ENCODE results near the gene VMAC.

Gene VMAC

DNA sequence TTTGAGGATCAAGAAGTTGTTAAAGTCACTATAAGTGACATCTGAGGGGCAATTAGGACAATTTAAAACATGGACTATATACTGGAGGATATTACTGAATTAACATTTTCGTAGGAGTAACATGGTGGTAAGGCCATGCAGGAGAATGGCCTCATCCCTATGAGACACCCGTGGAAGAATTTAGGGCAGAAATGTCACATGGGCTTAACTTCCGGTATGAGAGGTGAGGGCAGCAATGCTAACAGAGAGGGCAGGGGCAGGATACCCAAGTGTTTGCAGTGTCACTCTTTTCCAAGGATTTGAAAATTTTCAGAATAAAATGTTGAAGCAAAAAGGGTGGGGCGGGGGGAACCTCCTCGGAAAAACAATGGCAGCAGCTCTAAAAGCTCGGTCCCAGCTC lies 49.6 kb downstream of the VMAC start:
- peaks cover 3% of the 10 kb centered on the region for H3K79me2 ChIP-seq (ENCODE audit: control insufficient read depth, insufficient read depth, low read length, poor library complexity)
- H3K4me1 ChIP-seq (ENCODE audit: control insufficient read depth in 1 of 2, insufficient read depth in 2 of 2, low read length in 2 of 2) = peaks cover 11 to 25% of the 10 kb centered on the region in 2 experiments
- H2BK12ac ChIP-seq (ENCODE audit: low read length) = no peak overlapping the region
- no peaks in the 10 kb centered on the region for H3K27me3 ChIP-seq (ENCODE audit: insufficient read depth, low read length)
- WGBS (ENCODE audit: extremely low coverage, insufficient coverage, insufficient read length) = no CpG with 5 or more reads among the region's 6 CpGs
- no peak overlapping the region for H2AFZ ChIP-seq (ENCODE audit: insufficient read depth, low read length, poor library complexity)
- H3K4ac ChIP-seq (ENCODE audit: low read depth, low read length) = no peak overlapping the region
- no peak overlapping the region for H3K14ac ChIP-seq (ENCODE audit: low read length)
- DNase-seq = no peak
- no peak overlapping the region for H2BK120ac ChIP-seq (ENCODE audit: insufficient read depth, low read length, poor library complexity)
- no peak overlapping the region for H3K9ac ChIP-seq (ENCODE audit: low read length)
- no peak overlapping the region for H3K27ac ChIP-seq (ENCODE audit: low read depth, low read length)
- no peak overlapping the region for H4K12ac ChIP-seq (ENCODE audit: low read depth, low read length)
- H3K4me2 ChIP-seq (ENCODE audit: low read length) = no peak overlapping the region
- no peak overlapping the region for H4K8ac ChIP-seq (ENCODE audit: low read depth, low read length)
- no peak overlapping the region for H2BK5ac ChIP-seq (ENCODE audit: low read depth, low read length, poor library complexity)
- no peaks in the 10 kb centered on the region for H3K9me3 ChIP-seq (ENCODE audit: insufficient read depth, low read depth, low read length)
- H3K18ac ChIP-seq (ENCODE audit: low read length) = no peak overlapping the region
- H3K79me1 ChIP-seq (ENCODE audit: low read length) = no peaks in the 10 kb centered on the region
- no peak overlapping the region for H3K4me3 ChIP-seq (ENCODE audit: low read depth, low read length)
- peaks cover 7 to 18% of the 10 kb centered on the region in 2 experiments for H3K36me3 ChIP-seq (ENCODE audit: control insufficient read depth in 1 of 2, insufficient read depth in 2 of 2, low read length in 2 of 2)
- H3K23ac ChIP-seq (ENCODE audit: low read length) = no peak overlapping the region
- no peak overlapping the region for H2AK5ac ChIP-seq (ENCODE audit: low read length)
- no peak overlapping the region for H4K91ac ChIP-seq (ENCODE audit: low read depth, low read length)

DNA sequence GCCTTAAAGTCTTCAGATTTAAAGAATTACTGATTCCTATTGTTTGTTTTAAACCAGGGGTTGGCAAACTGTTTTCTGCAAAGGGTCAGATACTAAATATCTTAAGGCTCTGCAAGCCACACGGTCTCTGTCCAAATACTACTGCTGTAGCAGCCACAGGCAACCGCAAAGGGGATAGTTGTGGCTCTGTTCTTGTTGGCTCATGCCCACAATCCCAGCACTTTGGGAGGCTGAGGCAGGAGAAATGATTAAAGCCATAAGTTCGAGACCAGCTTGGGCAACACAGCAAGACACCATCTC lies 50.9 kb downstream of the VMAC start:
- DNase-seq = no peak
- no peak overlapping the region for H4K12ac ChIP-seq (ENCODE audit: low read depth, low read length)
- no peak overlapping the region for H3K14ac ChIP-seq (ENCODE audit: low read length)
- no peak overlapping the region for H2BK120ac ChIP-seq (ENCODE audit: insufficient read depth, low read length, poor library complexity)
- no peak overlapping the region for H3K23ac ChIP-seq (ENCODE audit: low read length)
- no peak overlapping the region for H3K4me3 ChIP-seq (ENCODE audit: low read depth, low read length)
- H3K4ac ChIP-seq (ENCODE audit: low read depth, low read length) = no peak overlapping the region
- no peaks in the 10 kb centered on the region for H3K79me1 ChIP-seq (ENCODE audit: low read length)
- H3K18ac ChIP-seq (ENCODE audit: low read length) = no peak overlapping the region
- H2BK5ac ChIP-seq (ENCODE audit: low read depth, low read length, poor library complexity) = no peak overlapping the region
- WGBS (ENCODE audit: extremely low coverage, insufficient coverage, insufficient read length) = no CpG with 5 or more reads among the region's 3 CpGs
- no peak overlapping the region for H4K91ac ChIP-seq (ENCODE audit: low read depth, low read length)
- no peak overlapping the region for H4K8ac ChIP-seq (ENCODE audit: low read depth, low read length)
- no peak overlapping the region for H2AFZ ChIP-seq (ENCODE audit: insufficient read depth, low read length, poor library complexity)
- no peak overlapping the region for H2BK12ac ChIP-seq (ENCODE audit: low read length)
- no peak overlapping the region for H3K9ac ChIP-seq (ENCODE audit: low read length)
- H3K4me1 ChIP-seq (ENCODE audit: control insufficient read depth in 1 of 2, insufficient read depth in 2 of 2, low read length in 2 of 2) = peaks cover 11 to 16% of the 10 kb centered on the region in 2 experiments
- no peak overlapping the region for H2AK5ac ChIP-seq (ENCODE audit: low read length)
- no peak overlapping the region for H3K27ac ChIP-seq (ENCODE audit: low read depth, low read length)
- H3K27me3 ChIP-seq (ENCODE audit: insufficient read depth, low read length) = no peaks in the 10 kb centered on the region
- H3K36me3 ChIP-seq (ENCODE audit: control insufficient read depth in 1 of 2, insufficient read depth in 2 of 2, low read length in 2 of 2) = peaks cover 3 to 8% of the 10 kb centered on the region in 2 experiments
- H3K9me3 ChIP-seq (ENCODE audit: insufficient read depth, low read depth, low read length) = no peaks in the 10 kb centered on the region
- no peak overlapping the region for H3K4me2 ChIP-seq (ENCODE audit: low read length)
- H3K79me2 ChIP-seq (ENCODE audit: control insufficient read depth, insufficient read depth, low read length, poor library complexity) = peaks cover 4% of the 10 kb centered on the region

DNA sequence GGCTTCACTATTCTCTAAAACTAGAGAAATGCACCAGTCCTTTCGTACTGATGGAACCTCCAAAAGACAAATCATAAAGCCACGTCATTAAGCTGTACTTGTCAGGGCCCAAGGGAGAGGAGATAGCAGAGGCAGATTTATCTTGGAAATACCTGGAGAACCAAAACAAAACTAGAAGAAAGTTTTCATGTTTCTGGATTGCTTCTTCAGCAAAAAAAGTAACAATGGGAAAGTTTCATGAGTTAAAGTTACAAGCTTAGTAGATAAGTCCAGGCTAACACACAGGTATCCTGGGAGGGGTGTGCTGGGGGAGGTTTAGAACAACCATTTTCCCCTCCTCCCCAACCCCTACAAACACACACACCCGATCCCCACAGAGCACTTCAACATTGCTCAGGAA lies 51.7 kb downstream of the VMAC start:
- Histone ChIP-seq H4K8ac (ENCODE audit: low read depth, low read length) (no peak overlapping the region), H3K14ac (ENCODE audit: low read length) (no peak overlapping the region), H3K27ac (ENCODE audit: low read depth, low read length) (no peak overlapping the region), H2AFZ (ENCODE audit: insufficient read depth, low read length, poor library complexity) (no peak overlapping the region), H3K9me3 (ENCODE audit: insufficient read depth, low read depth, low read length) (no peaks in the 10 kb centered on the region), H3K4me2 (ENCODE audit: low read length) (no peak overlapping the region), H3K79me1 (ENCODE audit: low read length) (no peaks in the 10 kb centered on the region), H3K4me3 (ENCODE audit: low read depth, low read length) (no peak overlapping the region), H3K4me1 (ENCODE audit: control insufficient read depth in 1 of 2, insufficient read depth in 2 of 2, low read length in 2 of 2) (peaks cover 10 to 16% of the 10 kb centered on the region in 2 experiments), H3K4ac (ENCODE audit: low read depth, low read length) (no peak overlapping the region), H3K36me3 (ENCODE audit: control insufficient read depth in 1 of 2, insufficient read depth in 2 of 2, low read length in 2 of 2) (peaks cover under 1 to 8% of the 10 kb centered on the region in 2 experiments), H2BK12ac (ENCODE audit: low read length) (no peak overlapping the region), H3K23ac (ENCODE audit: low read length) (no peak overlapping the region), H3K9ac (ENCODE audit: low read length) (no peak overlapping the region), H3K27me3 (ENCODE audit: insufficient read depth, low read length) (no peaks in the 10 kb centered on the region), H3K79me2 (ENCODE audit: control insufficient read depth, insufficient read depth, low read length, poor library complexity) (peaks cover 7% of the 10 kb centered on the region), H2AK5ac (ENCODE audit: low read length) (no peak overlapping the region), H4K91ac (ENCODE audit: low read depth, low read length) (no peak overlapping the region), H2BK5ac (ENCODE audit: low read depth, low read length, poor library complexity) (no peak overlapping the region), H3K18ac (ENCODE audit: low read length) (no peak overlapping the region), H4K12ac (ENCODE audit: low read depth, low read length) (no peak overlapping the region), H2BK120ac (ENCODE audit: insufficient read depth, low read length, poor library complexity) (no peak overlapping the region)
- DNase-seq = no peak
- WGBS (ENCODE audit: extremely low coverage, insufficient coverage, insufficient read length) = no CpG with 5 or more reads among the region's 3 CpGs

DNA sequence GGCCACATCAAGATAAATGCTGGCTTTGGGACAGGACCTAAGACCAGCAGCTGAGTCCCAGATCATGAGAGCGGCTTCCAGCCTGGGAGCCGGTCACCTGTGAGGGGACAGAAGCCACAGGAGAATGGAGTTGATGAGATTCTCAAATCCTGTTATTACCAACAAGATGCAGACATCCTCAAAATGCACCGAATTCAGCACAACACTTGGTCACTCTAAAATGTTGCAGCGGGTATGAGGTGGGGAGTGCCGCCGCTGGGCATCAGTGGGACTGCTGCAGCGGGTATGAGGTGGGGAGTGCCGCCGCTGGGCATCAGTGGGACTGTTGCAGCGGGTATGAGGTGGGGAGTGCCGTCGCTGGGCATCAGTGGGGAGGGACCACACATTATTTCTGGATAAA lies 52.1 kb downstream of the VMAC start:
- H3K4me2 ChIP-seq (ENCODE audit: low read length) = no peak overlapping the region
- no peak overlapping the region for H3K4me3 ChIP-seq (ENCODE audit: low read depth, low read length)
- peaks cover 0 to 8% of the 10 kb centered on the region in 2 experiments for H3K36me3 ChIP-seq (ENCODE audit: control insufficient read depth in 1 of 2, insufficient read depth in 2 of 2, low read length in 2 of 2)
- H2BK120ac ChIP-seq (ENCODE audit: insufficient read depth, low read length, poor library complexity) = no peak overlapping the region
- no peak for DNase-seq
- H3K4ac ChIP-seq (ENCODE audit: low read depth, low read length) = no peak overlapping the region
- H2AFZ ChIP-seq (ENCODE audit: insufficient read depth, low read length, poor library complexity) = no peak overlapping the region
- H3K27me3 ChIP-seq (ENCODE audit: insufficient read depth, low read length) = no peaks in the 10 kb centered on the region
- H2BK5ac ChIP-seq (ENCODE audit: low read depth, low read length, poor library complexity) = no peak overlapping the region
- H2BK12ac ChIP-seq (ENCODE audit: low read length) = no peak overlapping the region
- no peak overlapping the region for H3K9ac ChIP-seq (ENCODE audit: low read length)
- H3K79me2 ChIP-seq (ENCODE audit: control insufficient read depth, insufficient read depth, low read length, poor library complexity) = peaks cover 7% of the 10 kb centered on the region
- H3K14ac ChIP-seq (ENCODE audit: low read length) = no peak overlapping the region
- no peak overlapping the region for H3K18ac ChIP-seq (ENCODE audit: low read length)
- no CpG with 5 or more reads among the region's 12 CpGs for WGBS (ENCODE audit: extremely low coverage, insufficient coverage, insufficient read length)
- no peak overlapping the region for H3K23ac ChIP-seq (ENCODE audit: low read length)
- no peak overlapping the region for H4K91ac ChIP-seq (ENCODE audit: low read depth, low read length)
- H2AK5ac ChIP-seq (ENCODE audit: low read length) = no peak overlapping the region
- peaks cover 6 to 16% of the 10 kb centered on the region in 2 experiments for H3K4me1 ChIP-seq (ENCODE audit: control insufficient read depth in 1 of 2, insufficient read depth in 2 of 2, low read length in 2 of 2)
- no peaks in the 10 kb centered on the region for H3K9me3 ChIP-seq (ENCODE audit: insufficient read depth, low read depth, low read length)
- no peak overlapping the region for H4K8ac ChIP-seq (ENCODE audit: low read depth, low read length)
- no peak overlapping the region for H4K12ac ChIP-seq (ENCODE audit: low read depth, low read length)
- no peaks in the 10 kb centered on the region for H3K79me1 ChIP-seq (ENCODE audit: low read length)
- no peak overlapping the region for H3K27ac ChIP-seq (ENCODE audit: low read depth, low read length)

All from trophoblast cell (in vitro differentiated cells and primary cell).